Endometrial microvascular endothelial cells (primary cell): Measurements from ENCODE around the gene NTPCR. TPM values are rescaled to one million over a fixed set of nuclear protein-coding genes. Genes with fewer than 3 reads are reported as not detected.

Experiments
- in situ Hi-C: cut with HindIII; loops from 2 replicates; pipeline ENCODE4 v1.10.0; 2017; ENCODE audit warnings: low sequenced_read_pairs, low pct_unique_long_range_greater_than_20kb; ENCODE audit errors: inconsistent ontology term
- total RNA-seq: library from RNA; depleted of rRNA; stranded (reverse); fragments of >200 nt; gene quantifications from one replicate; pipeline ENCODE4 v1.2.3, GENCODE V29; 2015; ENCODE audit errors: inconsistent ontology term

Gene NTPCR
- total RNA-seq, 1 donor from 2014 or later, result 26.3 TPM

DNA sequence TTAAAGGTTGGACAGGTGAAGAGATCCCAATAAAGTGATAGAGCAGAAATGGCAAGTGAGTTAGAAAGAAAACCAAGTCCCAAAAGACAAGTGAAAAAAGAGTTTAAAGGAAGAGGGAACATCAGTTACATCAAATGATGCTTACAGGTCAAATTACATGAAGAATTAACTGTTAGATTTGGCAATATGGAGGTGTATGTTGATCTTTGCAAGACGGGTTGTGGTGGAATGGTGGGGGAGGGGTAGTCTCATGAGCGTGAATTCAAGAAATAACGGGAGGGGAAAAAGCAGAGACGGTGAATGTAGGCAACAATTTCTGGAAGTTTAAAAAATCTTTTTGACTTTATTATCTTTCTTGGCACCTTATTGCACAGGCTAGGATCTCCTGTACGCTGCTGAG lies 76.6 kb downstream of the NTPCR start:
- in situ Hi-C loops, result no loop called here

DNA sequence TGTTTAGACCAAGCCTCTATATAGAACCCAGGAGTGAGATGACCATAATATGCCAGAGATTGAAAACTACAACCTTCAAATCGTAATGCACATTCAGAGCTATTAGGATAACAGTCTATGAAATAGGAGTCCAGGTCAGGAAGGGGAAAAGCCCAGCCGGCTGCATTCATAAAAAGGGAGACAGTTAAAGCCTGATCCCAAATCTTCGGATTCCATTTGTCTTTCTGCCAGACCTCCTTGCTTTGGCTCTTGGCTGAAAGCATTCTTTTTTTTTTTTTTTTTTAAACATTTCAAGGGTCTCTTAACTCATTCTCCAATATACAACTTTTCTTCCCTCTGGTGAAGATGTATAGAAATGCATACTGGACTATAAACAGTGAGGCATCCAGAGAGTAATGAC lies 81.1 kb downstream of the NTPCR start:
- in situ Hi-C loops, result no loop called here

DNA sequence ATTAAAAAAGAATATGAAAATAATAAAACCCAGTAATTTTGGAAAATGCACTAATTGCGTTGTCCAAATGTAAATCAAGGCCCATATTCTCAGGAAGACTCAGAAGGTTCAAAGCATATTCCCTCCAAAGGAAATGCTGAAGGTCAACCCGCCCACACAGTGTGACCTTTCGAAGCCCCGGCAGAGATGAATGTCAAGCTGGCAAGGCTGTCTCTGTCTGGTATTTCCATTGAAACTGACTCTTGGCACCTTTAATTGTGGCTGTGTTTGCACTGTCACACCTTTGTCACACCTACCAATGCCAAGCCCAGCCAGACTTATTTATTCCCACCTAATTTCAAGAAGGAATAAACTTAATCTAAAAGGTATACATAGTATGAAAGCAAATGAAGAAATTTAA lies 82.5 kb downstream of the NTPCR start:
- in situ Hi-C loops, result no loop called here

DNA sequence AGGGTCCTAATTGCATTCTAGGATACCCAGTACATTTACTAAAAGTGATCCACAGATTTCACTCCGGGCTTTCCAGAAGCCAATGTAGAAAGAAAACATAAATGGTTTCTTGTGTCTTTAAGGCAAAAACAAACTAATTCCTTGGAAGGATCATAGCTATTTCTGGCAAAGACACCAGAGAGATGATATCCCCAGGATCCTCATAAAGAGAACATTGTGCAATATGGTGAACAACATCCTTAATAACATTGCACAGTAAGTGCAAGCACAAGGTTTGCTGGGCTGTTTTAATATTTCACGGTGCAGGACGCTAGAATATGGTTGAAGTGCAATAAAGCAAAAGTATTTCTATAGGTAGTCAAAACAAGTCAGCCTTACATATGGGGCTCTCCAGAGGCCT lies 83.0 kb downstream of the NTPCR start:
- in situ Hi-C loops, result no loop called here

Other genes starting within 250 kb of the NTPCR start
- 1.9 TPM for gene MAP10, start 145.2 kb upstream of the NTPCR start, total RNA-seq